Activated naive CD4-positive, alpha-beta T cell treated with anti-CD3 and anti-CD28 coated beads for 36 hours (primary cell): ENCODE results near the gene ACER3. TPM values are rescaled to one million over a fixed set of nuclear protein-coding genes. Genes with fewer than 3 reads are reported as not detected.
"Not testable (repeated sequence)": the region's sequence is repeated elsewhere in the genome, so short reads cannot be mapped to it uniquely, and the experiment has no call there.

Experiments
- CTCF ChIA-PET: fragments of 350-600 bp; sonication (Branson Sonifier 250); formaldehyde crosslinking; loops from one replicate; lab custom pipeline; 2021; ENCODE audit warnings: antibody characterized with exemption; lab: Charles Lee
- DNase-seq: peaks from one replicate; pipeline ENCODE4 v3.0.0-alpha.2; 2020
- H3K27ac Mint-ChIP-seq: one replicate; pipeline ENCODE4 v1.8.0; 2021; ENCODE audit warnings: mild to moderate bottlenecking, mixed read lengths
- H3K27me3 Mint-ChIP-seq: one replicate; pipeline ENCODE4 v1.8.0; 2021; ENCODE audit warnings: low read depth, mixed read lengths
- H3K36me3 Mint-ChIP-seq: one replicate; pipeline ENCODE4 v1.8.0; 2021; ENCODE audit warnings: low read depth, mixed read lengths
- H3K4me1 Mint-ChIP-seq: one replicate; pipeline ENCODE4 v1.8.0; 2021; ENCODE audit warnings: low read depth, mixed read lengths
- H3K4me3 Mint-ChIP-seq: one replicate; pipeline ENCODE4 v1.8.0; 2021; ENCODE audit warnings: mild to moderate bottlenecking, moderate library complexity, mixed read lengths
- H3K9me3 Mint-ChIP-seq: one replicate; pipeline ENCODE4 v1.8.0; 2021; ENCODE audit warnings: mixed read lengths
- intact Hi-C: fragments of 100-400 bp; cut with micrococcal nuclease; formaldehyde crosslinking; loops from one replicate; pipeline ENCODE4 v1.15.1; 2023
- total RNA-seq, 2 experiments: library from RNA; stranded (reverse); gene quantifications; one replicate each; pipeline ENCODE4 v1.2.3, GENCODE V29; 2021

The ACER3 gene
- 10 to 100 TPM in 1 of 2 experiments, 1 to 10 TPM in 1; 7.6 to 10.0 TPM for total RNA-seq

GRCh38 chr11:76860539-76861475, at the start of gene ACER3:
TSS of gene ACER3 (plus strand) at chr11:76860918. CDS start at chr11:76860977, 59 bp downstream.
- Mint-ChIP-seq H3K4me3 (peak within 1 kb of the TSS; percentile 87), H3K27me3 (no peaks in the 10 kb centered on the region), H3K27ac (no peak within 1 kb of the TSS), H3K4me1 (peaks cover 14% of the 10 kb centered on the region), H3K36me3 (peaks cover 3% of the 10 kb centered on the region), H3K9me3 (no peaks in the 10 kb centered on the region)
- peak; percentile 85 for DNase-seq
- CTCF ChIA-PET: interaction anchor here (1.2 to 1.3 kb wide), 2 partner anchors 58 to 139 kb away, joined by 4 to 5 read pairs; no protein-coding TSS in a partner anchor
- intact Hi-C loops: loop anchor here (1.0 to 10.0 kb wide), 6 partner anchors 54 to 626 kb away; partner anchors contain the start of genes GVQW3 and THAP12

GRCh38 chr11:76811259-76811658, 49.5 kb upstream of the ACER3 start:
- CTCF ChIA-PET: interaction anchor here (1.1 to 8.3 kb wide), 3 partner anchors 77 to 109 kb away, joined by 3 to 137 read pairs (median 3); no protein-coding TSS in a partner anchor
- H3K27me3 Mint-ChIP-seq: peaks cover 8% of the 10 kb centered on the region
- intact Hi-C loops: no loop called here
- DNase-seq: no peak
- H3K36me3 Mint-ChIP-seq: peaks cover 4% of the 10 kb centered on the region
- no peak overlapping the region for H3K4me3 Mint-ChIP-seq
- peaks cover 5% of the 10 kb centered on the region for H3K4me1 Mint-ChIP-seq
- H3K9me3 Mint-ChIP-seq: peaks cover 10% of the 10 kb centered on the region
- H3K27ac Mint-ChIP-seq: no peak overlapping the region

GRCh38 chr11:76814414-76814813, 46.3 kb upstream of the ACER3 start:
- CTCF ChIA-PET: interaction anchor here (8.3 kb wide), 1 partner anchor 106 kb away, joined by 137 read pairs; no protein-coding TSS in a partner anchor

GRCh38 chr11:76815678-76816077, 45.0 kb upstream of the ACER3 start:
- intact Hi-C loops, H3K4me1 Mint-ChIP-seq, H3K27ac Mint-ChIP-seq, DNase-seq, H3K4me3 Mint-ChIP-seq, H3K27me3 Mint-ChIP-seq, H3K36me3 Mint-ChIP-seq: not testable (repeated sequence)
- CTCF ChIA-PET: interaction anchor here (1.0 kb wide), 1 partner anchor 104 kb away, joined by 4 read pairs; no protein-coding TSS in a partner anchor
- peaks cover 16% of the 10 kb centered on the region for H3K9me3 Mint-ChIP-seq

More at GRCh38 chr11:76814414-76814813, 46.3 kb upstream of the ACER3 start:
- Mint-ChIP-seq H3K4me3 (no peak overlapping the region), H3K36me3 (peaks cover 4% of the 10 kb centered on the region), H3K27me3 (peaks cover 4% of the 10 kb centered on the region), H3K4me1 (peaks cover 5% of the 10 kb centered on the region), H3K9me3 (peaks cover 16% of the 10 kb centered on the region), H3K27ac (no peak overlapping the region)
- no peak for DNase-seq
- intact Hi-C loops: no loop called here

GRCh38 chr11:76820184-76820566, 40.5 kb upstream of the ACER3 start:
- intact Hi-C loops: no loop called here
- H3K27ac Mint-ChIP-seq: no peak overlapping the region
- no peak overlapping the region for H3K4me3 Mint-ChIP-seq
- peaks cover 16% of the 10 kb centered on the region for H3K9me3 Mint-ChIP-seq
- H3K4me1 Mint-ChIP-seq: peaks cover 3% of the 10 kb centered on the region
- DNase-seq: no peak
- H3K27me3 Mint-ChIP-seq: peaks cover 3% of the 10 kb centered on the region
- H3K36me3 Mint-ChIP-seq: peaks cover 4% of the 10 kb centered on the region
- CTCF ChIA-PET: interaction anchor here (0.7 kb wide), 1 partner anchor 668 kb away, joined by 3 read pairs; no protein-coding TSS in a partner anchor

- CTCF ChIA-PET, intact Hi-C loops, H3K27me3 Mint-ChIP-seq, DNase-seq, H3K4me1 Mint-ChIP-seq, H3K4me3 Mint-ChIP-seq, H3K36me3 Mint-ChIP-seq, H3K9me3 Mint-ChIP-seq, H3K27ac Mint-ChIP-seq: not testable (repeated sequence)
These were observed 39.3 kb upstream of the ACER3 start for GRCh38 chr11:76821396-76821795.

GRCh38 chr11:76822406-76822805, 38.3 kb upstream of the ACER3 start:
- no peak for DNase-seq
- no peak overlapping the region for H3K4me3 Mint-ChIP-seq
- H3K9me3 Mint-ChIP-seq: peaks cover 1% of the 10 kb centered on the region
- H3K4me1 Mint-ChIP-seq: peaks cover 3% of the 10 kb centered on the region
- no peak overlapping the region for H3K27ac Mint-ChIP-seq
- intact Hi-C loops: no loop called here
- no peaks in the 10 kb centered on the region for H3K36me3 Mint-ChIP-seq
- CTCF ChIA-PET: no interaction called here
- peaks cover 3% of the 10 kb centered on the region for H3K27me3 Mint-ChIP-seq

- Mint-ChIP-seq H3K4me1 (peaks cover 3% of the 10 kb centered on the region), H3K36me3 (no peaks in the 10 kb centered on the region), H3K27ac (no peak overlapping the region), H3K4me3 (no peak overlapping the region), H3K27me3 (peaks cover 3% of the 10 kb centered on the region), H3K9me3 (no peaks in the 10 kb centered on the region)
- CTCF ChIA-PET: interaction anchor here (0.8 to 0.9 kb wide), 2 partner anchors 15 to 16 kb away, joined by 3 read pairs; no protein-coding TSS in a partner anchor
- DNase-seq: no peak
- intact Hi-C loops: no loop called here
These were observed 37.2 kb upstream of the ACER3 start for GRCh38 chr11:76823481-76824028.

- Mint-ChIP-seq H3K9me3 (no peaks in the 10 kb centered on the region), H3K4me3 (no peak overlapping the region), H3K27ac (no peak overlapping the region), H3K4me1 (peaks cover 3% of the 10 kb centered on the region), H3K27me3 (no peaks in the 10 kb centered on the region), H3K36me3 (no peaks in the 10 kb centered on the region)
- CTCF ChIA-PET: interaction anchor here (0.8 to 0.9 kb wide), 2 partner anchors 15 to 17 kb away, joined by 3 read pairs; no protein-coding TSS in a partner anchor
- no peak for DNase-seq
- intact Hi-C loops: no loop called here
These were observed 36.4 kb upstream of the ACER3 start for GRCh38 chr11:76824083-76824939.

- Mint-ChIP-seq H3K36me3 (no peaks in the 10 kb centered on the region), H3K4me1 (peaks cover 3% of the 10 kb centered on the region), H3K27me3 (no peaks in the 10 kb centered on the region), H3K9me3 (no peaks in the 10 kb centered on the region), H3K4me3 (no peak overlapping the region), H3K27ac (no peak overlapping the region)
- DNase-seq: no peak
- CTCF ChIA-PET: interaction anchor here (0.6 to 0.7 kb wide), 2 partner anchors 93 to 129 kb away, joined by 3 to 5 read pairs; no protein-coding TSS in a partner anchor
- intact Hi-C loops: no loop called here
These were observed 35.6 kb upstream of the ACER3 start for GRCh38 chr11:76824980-76825725.
